Right cardiac atrium (tissue), 5 donors: ENCODE results near the gene NTNG2. TPM values are rescaled to one million over a fixed set of nuclear protein-coding genes. Genes with fewer than 3 reads are reported as not detected.

Experiments used
- ATAC-seq, 2 donors: fragments of 200-7000 bp; cut with Tn5 transposase; one replicate each; pipeline versions ENCODE4 v1.8.0 to v1.9.1; 2020; ENCODE audit warnings: moderate library complexity in 2 of 2, mild to moderate bottlenecking in 1 of 2
- DNase-seq, 3 donors: peaks; one replicate each; pipeline ENCODE4 v3.0.0-alpha.2; 2020
- H3K27ac ChIP-seq: one replicate; pipeline ENCODE4 v1.5.1; 2013; ENCODE audit warnings: mild to moderate bottlenecking, low read length, control low read depth, moderate library complexity
- H3K27me3 ChIP-seq: one replicate; pipeline ENCODE4 v1.6.1; 2013; ENCODE audit not compliant: control insufficient read depth, insufficient read depth
- H3K4me1 ChIP-seq: one replicate; pipeline ENCODE4 v1.6.1; 2013; ENCODE audit warnings: low read length; ENCODE audit not compliant: control insufficient read depth, insufficient read depth
- H3K4me3 ChIP-seq: one replicate; pipeline ENCODE4 v1.5.1; 2013; ENCODE audit warnings: low read length, control low read depth
- H3K9me3 ChIP-seq: one replicate; pipeline ENCODE4 v1.6.1; 2013; ENCODE audit warnings: low read length; ENCODE audit not compliant: control insufficient read depth
- WGBS: extraction: QIAGEN DNeasy Blood & Tissue Kit; methylation state at CpG from one replicate; pipeline ENCODE4 v1.1.7; 2013; 5-methylcytosine and 5-hydroxymethylcytosine counted together
- intact Hi-C, 4 donors: fragments of 100-400 bp; cut with DNase I; formaldehyde crosslinking; loops; one replicate each; pipeline versions ENCODE4 v1.11.0 to v1.14.0; 2022 to 2023
- polyA plus RNA-seq: library from polyadenylated mRNA; stranded (reverse); fragments of 200-250 nt; gene quantifications from one replicate; pipeline ENCODE4 v1.2.3, GENCODE V29; 2013
- total RNA-seq, 4 donors: library from RNA; stranded (reverse); fragmentation: NEBNext Ultra II Directional; extraction: Animal tissue kit (Norgen Biotek cat#: 25700); gene quantifications; one replicate each; pipeline ENCODE4 v1.2.1, GENCODE V29; 2021
- donor health status: healthy with polysubstance abuse.
- donor health status: DM: no; HTN: yes; CAD: no.
- donor health status: DM: no; HTN: no; CAD: no.
- donor health status: DM: no; HTN: yes; CAD: no; lungs with severe emphysema.
- donor health status: DM: yes; HTN: yes; CAD: no.

Gene NTNG2
- total and polyA plus RNA-seq, 5 donors, result 8.6 to 27.4 (median 14.6) TPM

DNA sequence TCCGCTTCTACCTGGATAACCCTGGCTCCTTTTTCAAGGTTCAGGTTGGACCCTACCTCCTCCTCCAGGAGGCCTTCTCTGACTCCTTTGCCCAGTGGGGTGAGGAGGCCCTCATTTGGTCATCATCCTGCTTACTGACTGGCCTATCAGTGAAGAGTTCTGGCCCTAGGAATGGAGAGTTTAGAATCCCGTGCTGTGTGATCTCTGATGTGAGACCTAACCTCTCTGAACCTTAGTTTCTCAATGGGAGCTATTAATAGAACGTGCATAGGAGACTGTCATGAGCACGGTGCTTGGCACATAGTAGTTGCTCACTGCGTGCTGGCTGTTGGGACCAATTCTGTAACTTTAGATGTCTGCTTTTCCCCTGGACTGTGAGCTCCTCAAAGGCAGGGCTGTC is 10.3 kb downstream of the NTNG2 start:
- no peak for ATAC-seq
- no peak for DNase-seq
- no peaks in the 10 kb centered on the region for H3K27me3 ChIP-seq
- no peaks in the 10 kb centered on the region for H3K9me3 ChIP-seq
- intact Hi-C loops, result loop anchor here in 2 of 4 donors (5.0 to 10.0 kb wide), 2 partner anchors 57 to 65 kb away; no protein-coding TSS in a partner anchor
- H3K27ac ChIP-seq, result no peak overlapping the region
- H3K4me3 ChIP-seq, result no peak overlapping the region
- H3K4me1 ChIP-seq, result no peaks in the 10 kb centered on the region
- 75% methylated on average over 5 of the region's 5 CpGs for WGBS

DNA sequence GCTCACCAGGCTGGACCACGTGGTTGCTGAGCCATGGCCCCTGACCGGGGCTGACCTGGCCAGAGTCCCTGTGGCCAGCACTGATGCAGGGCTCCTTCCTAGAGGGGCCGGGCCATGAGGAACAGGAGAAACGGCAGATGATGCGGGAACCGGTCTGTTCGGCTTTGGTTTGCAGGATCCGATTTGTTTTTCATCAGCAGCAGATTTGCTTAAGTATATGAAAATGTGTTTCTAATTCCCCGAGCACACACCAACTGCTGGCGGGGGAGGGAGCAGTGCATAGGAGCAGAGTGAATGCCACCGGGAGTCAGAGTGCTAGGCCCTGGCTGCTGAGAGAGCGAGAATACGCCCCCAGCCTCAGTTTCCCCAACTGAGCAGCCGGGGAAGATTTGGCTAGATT is 13.6 kb downstream of the NTNG2 start:
- ATAC-seq (no peak), DNase-seq (peak in 1 of 3 donors; percentile 34)
- intact Hi-C loops, result loop anchor here in 1 of 4 donors (10.0 kb wide), 1 partner anchor 61 kb away; no protein-coding TSS in a partner anchor
- Histone ChIP-seq H3K4me3 (no peak overlapping the region), H3K9me3 (no peaks in the 10 kb centered on the region), H3K4me1 (no peaks in the 10 kb centered on the region), H3K27me3 (no peaks in the 10 kb centered on the region), H3K27ac (no peak overlapping the region)
- WGBS, result 61% methylated on average over 14 of the region's 14 CpGs

DNA sequence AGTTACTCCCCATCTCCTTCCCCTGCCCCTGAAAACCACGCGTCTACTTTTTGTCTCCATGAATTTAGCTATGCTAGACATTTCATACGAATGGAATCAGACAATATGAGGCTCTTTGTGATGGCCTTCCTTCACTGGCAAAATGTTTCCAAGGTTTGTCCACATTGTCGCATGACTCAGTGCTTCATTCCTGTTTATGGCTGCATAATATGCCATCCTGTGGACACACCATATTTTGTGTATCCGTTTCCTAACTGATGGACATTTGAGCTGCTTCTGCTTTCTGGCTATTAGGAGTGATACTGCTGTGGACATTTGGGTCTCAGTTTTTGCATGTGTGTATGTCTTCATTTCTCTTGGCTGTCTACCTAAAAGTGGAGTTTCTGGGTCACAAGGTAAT is 14.5 kb downstream of the NTNG2 start:
- Histone ChIP-seq H3K4me3 (no peak overlapping the region), H3K4me1 (no peaks in the 10 kb centered on the region), H3K27ac (no peak overlapping the region), H3K9me3 (no peaks in the 10 kb centered on the region), H3K27me3 (no peaks in the 10 kb centered on the region)
- 95% methylated on average over 5 of the region's 5 CpGs for WGBS
- DNase-seq, result no peak
- ATAC-seq, result no peak
- intact Hi-C loops, result loop anchor here in 1 of 4 donors (10.0 kb wide), 1 partner anchor 62 kb away; no protein-coding TSS in a partner anchor

DNA sequence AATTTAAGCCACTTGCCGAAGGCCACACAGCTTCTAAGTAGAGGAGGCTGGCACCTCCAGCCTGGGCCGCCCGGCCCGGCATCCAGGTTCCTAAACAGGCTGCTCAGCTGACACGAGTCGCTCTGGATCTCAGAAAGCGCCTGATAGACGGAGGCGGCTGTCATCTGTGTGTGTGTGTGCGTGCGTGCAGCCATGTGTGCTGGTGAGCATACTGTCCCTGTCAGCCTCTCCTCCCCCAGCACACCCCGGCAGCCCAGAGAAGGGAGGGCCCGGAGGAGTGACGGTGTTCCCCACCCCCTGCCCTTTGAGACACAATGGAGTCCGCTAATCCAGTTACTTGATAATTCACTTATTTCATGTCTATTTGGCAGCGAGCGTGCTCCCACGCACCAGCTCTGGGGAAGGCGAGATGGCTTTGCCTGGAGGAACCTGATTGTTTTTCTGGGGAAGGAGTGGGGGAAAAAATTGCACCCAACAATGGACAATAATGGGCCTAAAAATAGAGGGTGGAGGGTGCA is 20.0 kb downstream of the NTNG2 start:
- DNase-seq, result peak; percentile 81 to 90 (median 88)
- intact Hi-C loops, result no loop called here
- WGBS, result 24% methylated on average over 19 of the region's 19 CpGs
- Histone ChIP-seq H3K4me3 (no peak overlapping the region), H3K9me3 (no peaks in the 10 kb centered on the region), H3K27ac (peak overlapping the region; percentile 61), H3K4me1 (no peaks in the 10 kb centered on the region), H3K27me3 (no peaks in the 10 kb centered on the region)
- ATAC-seq, result peak; percentile 93

DNA sequence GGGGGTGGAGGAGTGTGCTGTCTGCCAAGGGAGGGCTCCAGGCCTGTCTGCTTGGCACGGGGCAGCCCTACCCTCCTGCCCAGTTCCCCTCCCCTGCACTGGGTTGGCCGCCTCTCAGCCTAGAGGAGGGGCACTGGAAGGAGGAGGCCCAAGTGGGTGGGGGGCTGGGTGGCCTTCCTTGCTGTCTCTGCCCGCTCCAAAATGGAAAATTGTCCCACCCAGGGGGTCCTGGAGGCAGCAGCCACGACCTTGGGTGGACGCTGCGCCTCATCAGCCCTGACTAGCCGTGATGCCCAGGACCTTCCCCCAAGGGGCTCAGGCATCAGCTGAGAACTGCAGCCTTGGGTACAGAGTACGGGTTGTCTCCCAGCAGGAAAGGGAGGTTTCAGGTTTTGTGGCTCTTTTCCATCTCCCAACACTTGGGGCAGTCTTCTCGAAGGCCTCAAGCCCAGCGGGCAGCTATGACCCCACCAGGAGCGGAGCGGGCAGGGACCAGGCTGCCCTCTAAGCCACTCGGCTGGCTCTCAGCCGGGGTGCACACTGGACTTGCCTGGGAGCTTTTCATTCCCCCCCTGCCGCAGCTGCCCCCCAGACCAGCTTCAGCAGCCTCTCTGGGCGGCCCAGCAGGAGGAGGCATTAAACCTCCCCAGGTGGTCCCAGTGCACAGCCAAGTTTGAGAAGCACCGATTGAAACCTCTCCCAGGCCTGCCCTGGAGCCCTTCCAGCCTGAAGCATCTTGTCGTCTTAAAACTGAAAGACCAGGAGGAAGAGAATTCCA is 20.6 kb downstream of the NTNG2 start:
- no peak overlapping the region for H3K4me3 ChIP-seq
- DNase-seq (peak; percentile 55 to 87 (median 79)), ATAC-seq (peak; percentile 90 to 91)
- 37% methylated on average over 18 of the region's 18 CpGs for WGBS
- H3K9me3 ChIP-seq, result no peaks in the 10 kb centered on the region
- H3K4me1 ChIP-seq, result no peaks in the 10 kb centered on the region
- H3K27me3 ChIP-seq, result no peaks in the 10 kb centered on the region
- H3K27ac ChIP-seq, result peak overlapping the region; percentile 61
- intact Hi-C loops, result no loop called here

DNA sequence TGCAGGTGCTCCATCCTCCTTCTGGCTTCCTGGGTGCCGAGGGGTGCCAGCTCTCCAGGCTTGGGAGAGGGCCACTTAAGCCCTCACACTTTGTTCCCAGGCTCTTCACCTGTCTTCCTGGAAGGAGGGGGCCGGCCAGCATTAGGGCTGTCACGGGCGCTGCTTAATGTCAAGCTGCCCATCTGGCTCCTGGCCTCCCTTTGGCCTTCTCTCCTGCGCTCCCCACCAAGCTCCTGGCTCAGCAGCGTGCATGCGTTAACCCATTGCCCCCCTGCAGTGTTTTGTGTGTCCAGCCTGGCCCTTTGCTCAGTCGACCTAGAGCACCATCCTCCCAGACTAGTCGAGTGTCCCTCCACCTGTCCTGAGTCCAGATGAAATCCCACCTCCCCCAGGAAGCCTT is 21.3 kb downstream of the NTNG2 start:
- Histone ChIP-seq H3K4me3 (no peak overlapping the region), H3K27me3 (no peaks in the 10 kb centered on the region), H3K9me3 (no peaks in the 10 kb centered on the region), H3K4me1 (no peaks in the 10 kb centered on the region), H3K27ac (peak overlapping the region; percentile 61)
- intact Hi-C loops, result no loop called here
- WGBS, result 45% methylated on average over 9 of the region's 9 CpGs
- peak in 1 of 3 donors; percentile 38 for DNase-seq
- ATAC-seq, result no peak

DNA sequence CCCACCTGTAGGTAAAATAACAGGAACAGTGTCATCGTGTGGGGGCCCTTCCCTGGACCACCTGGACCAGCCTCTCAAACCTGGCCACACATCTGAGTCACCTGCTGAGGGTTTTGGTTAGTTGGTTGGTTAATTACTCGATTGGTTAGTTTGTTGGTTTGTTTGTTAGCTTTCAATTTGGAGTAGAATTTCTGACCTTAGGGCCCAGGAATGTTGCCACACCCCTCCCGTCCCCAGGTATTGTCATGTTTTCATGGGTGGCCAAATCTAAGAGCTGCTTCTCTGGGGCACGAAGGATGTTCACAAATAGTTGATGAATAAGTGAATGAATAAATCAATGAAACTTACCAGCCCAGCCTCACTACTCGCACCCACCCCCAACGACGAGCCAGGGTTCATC is 21.9 kb downstream of the NTNG2 start:
- 67% methylated on average over 7 of the region's 7 CpGs for WGBS
- no peaks in the 10 kb centered on the region for H3K27me3 ChIP-seq
- DNase-seq (no peak), ATAC-seq (no peak)
- no peak overlapping the region for H3K4me3 ChIP-seq
- intact Hi-C loops, result no loop called here
- no peaks in the 10 kb centered on the region for H3K4me1 ChIP-seq
- H3K27ac ChIP-seq, result no peak overlapping the region
- no peaks in the 10 kb centered on the region for H3K9me3 ChIP-seq

DNA sequence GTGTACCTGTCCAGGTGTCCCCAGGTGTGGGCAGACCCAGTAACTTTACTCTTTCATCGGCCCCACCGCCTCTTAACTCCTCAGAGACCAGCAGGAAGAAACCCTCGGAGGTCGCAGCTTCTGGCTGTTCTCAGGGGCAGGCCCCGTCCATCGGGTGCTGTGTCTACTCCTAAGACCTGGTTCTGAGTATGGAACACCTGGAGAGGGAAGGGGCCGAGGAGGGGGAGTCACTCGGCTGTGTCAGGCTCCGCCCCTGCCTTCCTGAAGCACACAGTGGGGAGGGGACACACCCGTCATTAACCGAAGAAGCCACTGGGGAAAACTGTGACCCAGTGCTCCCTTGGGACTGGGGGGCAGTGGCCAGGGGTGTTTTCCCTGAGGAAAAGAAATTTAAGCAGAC is 22.3 kb downstream of the NTNG2 start:
- Histone ChIP-seq H3K4me1 (no peaks in the 10 kb centered on the region), H3K9me3 (no peaks in the 10 kb centered on the region), H3K27me3 (no peaks in the 10 kb centered on the region), H3K27ac (no peak overlapping the region), H3K4me3 (no peak overlapping the region)
- DNase-seq (peak in 1 of 3 donors; percentile 30), ATAC-seq (no peak)
- 77% methylated on average over 11 of the region's 11 CpGs for WGBS
- intact Hi-C loops, result no loop called here

DNA sequence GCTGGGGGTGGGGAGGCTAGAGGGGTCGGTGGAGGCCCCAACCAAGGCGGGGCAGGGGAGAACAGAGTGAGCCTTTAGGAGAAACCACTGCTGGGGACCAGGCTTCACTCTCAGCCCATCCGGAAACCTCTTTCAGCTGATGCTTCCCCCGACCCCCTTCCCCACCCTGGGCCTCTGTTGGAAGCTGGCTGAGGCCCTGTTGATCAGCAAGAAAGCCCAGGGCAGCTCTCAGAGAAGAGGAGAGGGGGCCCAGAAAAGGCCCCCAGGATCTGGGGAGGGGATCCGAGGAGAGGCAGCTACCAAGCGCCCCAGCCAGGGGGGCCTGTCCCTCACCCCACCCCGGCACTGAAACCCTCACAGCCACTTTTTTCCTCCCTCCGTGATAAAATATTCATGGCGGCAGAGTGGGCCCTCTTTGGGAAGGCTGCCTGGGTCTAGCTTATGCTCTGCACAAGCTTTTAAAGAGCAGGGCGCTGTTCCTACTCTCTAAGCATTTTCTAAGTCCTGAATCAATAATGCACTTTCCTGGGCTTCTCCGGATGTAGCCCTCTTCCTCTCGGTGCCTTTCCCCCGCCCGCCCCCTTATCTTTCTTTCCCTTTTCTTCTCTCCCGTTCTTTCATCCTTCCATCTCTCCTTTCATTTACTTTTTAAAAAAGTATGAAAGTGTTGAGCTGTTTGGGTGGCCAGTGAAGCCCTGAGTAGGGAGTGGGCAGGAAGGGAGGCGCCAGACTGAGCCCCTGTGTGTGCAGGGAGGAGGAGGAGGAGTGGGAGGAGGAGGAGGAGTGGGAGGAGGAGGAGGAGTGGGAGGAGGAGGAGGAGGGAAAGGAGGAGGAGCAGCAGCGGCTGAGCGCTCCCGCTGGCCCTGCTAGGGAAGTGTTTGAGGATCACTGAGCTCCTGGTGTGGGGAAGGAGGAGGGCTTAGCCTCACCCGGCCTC is 23.5 kb downstream of the NTNG2 start:
- WGBS, result 28% methylated on average over 20 of the region's 20 CpGs
- H3K27me3 ChIP-seq, result no peaks in the 10 kb centered on the region
- no peaks in the 10 kb centered on the region for H3K4me1 ChIP-seq
- intact Hi-C loops, result no loop called here
- ATAC-seq, result peak in 1 of 2 donors; percentile 5
- no peak overlapping the region for H3K27ac ChIP-seq
- no peaks in the 10 kb centered on the region for H3K9me3 ChIP-seq
- H3K4me3 ChIP-seq, result no peak overlapping the region
- DNase-seq, result peak in 1 of 3 donors; percentile 69

DNA sequence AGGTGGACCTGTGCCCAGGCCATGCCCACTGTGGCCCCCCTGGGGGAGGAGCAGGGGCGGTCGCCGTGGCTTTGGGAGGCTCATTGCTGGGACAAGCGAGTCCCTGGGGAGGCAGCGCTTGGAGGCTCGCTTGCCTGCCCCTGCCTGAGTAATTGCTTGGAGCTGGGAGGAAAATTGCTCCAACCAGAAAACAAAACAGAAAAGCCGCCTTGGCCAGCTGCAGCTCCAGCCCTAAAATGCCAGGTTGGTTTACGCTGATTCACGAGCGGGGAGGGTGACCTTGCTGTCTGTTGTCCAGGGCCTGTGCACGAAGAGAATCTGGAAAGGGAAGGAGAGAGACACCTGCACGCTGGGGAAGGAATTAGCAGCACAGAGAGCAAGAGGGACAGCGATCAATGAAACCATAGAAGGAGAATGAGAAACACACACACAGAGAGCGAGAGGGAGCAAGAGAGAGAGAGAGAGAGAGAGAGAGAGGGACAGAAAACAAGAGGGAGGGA is 25.3 kb downstream of the NTNG2 start:
- ATAC-seq (no peak), DNase-seq (peak in 1 of 3 donors; percentile 41)
- Histone ChIP-seq H3K27me3 (no peaks in the 10 kb centered on the region), H3K4me1 (no peaks in the 10 kb centered on the region), H3K4me3 (no peak overlapping the region), H3K27ac (no peak overlapping the region), H3K9me3 (no peaks in the 10 kb centered on the region)
- intact Hi-C loops, result no loop called here
- 49% methylated on average over 14 of the region's 14 CpGs for WGBS
